ENCODE data around the gene ICA1.

The ICA1 gene

GRCh38 chr7:8085420-8085819 lies 176.5 kb downstream of the ICA1 start:
- TF ChIP-seq, protein P1, sequence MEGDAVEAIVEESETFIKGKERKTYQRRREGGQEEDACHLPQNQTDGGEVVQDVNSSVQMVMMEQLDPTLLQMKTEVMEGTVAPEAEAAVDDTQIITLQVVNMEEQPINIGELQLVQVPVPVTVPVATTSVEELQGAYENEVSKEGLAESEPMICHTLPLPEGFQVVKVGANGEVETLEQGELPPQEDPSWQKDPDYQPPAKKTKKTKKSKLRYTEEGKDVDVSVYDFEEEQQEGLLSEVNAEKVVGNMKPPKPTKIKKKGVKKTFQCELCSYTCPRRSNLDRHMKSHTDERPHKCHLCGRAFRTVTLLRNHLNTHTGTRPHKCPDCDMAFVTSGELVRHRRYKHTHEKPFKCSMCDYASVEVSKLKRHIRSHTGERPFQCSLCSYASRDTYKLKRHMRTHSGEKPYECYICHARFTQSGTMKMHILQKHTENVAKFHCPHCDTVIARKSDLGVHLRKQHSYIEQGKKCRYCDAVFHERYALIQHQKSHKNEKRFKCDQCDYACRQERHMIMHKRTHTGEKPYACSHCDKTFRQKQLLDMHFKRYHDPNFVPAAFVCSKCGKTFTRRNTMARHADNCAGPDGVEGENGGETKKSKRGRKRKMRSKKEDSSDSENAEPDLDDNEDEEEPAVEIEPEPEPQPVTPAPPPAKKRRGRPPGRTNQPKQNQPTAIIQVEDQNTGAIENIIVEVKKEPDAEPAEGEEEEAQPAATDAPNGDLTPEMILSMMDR (IDR thresholded peaks at IDR 0.05; ENCODE audit: insufficient read depth, low read depth, low read length, missing control alignments): no peak
- no peak overlapping the region for H3K4me3 ChIP-seq (ENCODE audit: low read length)
- no peak for DNase-seq (ENCODE audit: low read depth)

GRCh38 chr7:8084836-8085235 lies 177.1 kb downstream of the ICA1 start:
- no peak for DNase-seq (ENCODE audit: low read depth)
- TF ChIP-seq, protein P1 (IDR thresholded peaks at IDR 0.05; ENCODE audit: insufficient read depth, low read depth, low read length, missing control alignments): no peak
- no peak overlapping the region for H3K4me3 ChIP-seq (ENCODE audit: low read length)

DNA sequence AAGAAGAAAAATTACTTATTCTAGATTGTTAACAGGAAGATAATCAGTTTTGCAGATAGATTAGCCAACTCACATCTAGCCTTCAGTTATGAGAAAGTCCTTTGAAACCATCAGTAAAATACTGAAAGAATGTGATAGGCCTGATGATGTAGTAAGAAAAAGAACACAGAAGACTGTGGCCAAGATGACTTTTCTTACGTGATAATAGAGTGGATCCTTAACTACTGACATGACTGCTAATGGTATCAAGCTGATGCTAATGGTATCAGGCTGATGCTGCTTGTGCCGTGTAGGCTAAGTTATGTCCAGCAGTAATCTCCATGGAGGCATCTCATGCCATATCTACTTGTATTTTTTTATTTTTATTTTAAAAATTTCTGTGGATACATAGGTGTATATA lies 179.2 kb downstream of the ICA1 start:
- DNase-seq (ENCODE audit: low read depth): no peak
- H3K4me3 ChIP-seq (ENCODE audit: low read length): no peak overlapping the region
- TF ChIP-seq, protein P1 (IDR thresholded peaks at IDR 0.05; ENCODE audit: insufficient read depth, low read depth, low read length, missing control alignments): no peak

DNA sequence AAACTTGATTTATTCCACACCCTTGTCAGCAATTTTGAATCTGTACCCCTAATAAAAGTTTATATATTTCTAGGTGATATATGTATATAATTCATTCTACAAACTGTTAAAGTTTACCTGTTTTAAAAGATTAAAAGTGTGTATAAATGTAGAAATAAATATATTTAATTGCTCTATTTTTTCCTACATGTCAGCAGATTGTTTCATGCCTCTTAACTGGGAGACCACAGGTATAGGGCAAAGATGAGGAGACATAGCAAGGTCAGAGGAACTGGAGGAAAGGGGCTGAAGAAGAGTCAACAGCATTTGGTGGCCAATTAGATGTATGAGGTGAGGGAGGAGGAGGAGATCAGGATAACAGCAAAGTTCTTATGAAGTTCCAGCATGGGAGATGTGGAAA lies 183.5 kb downstream of the ICA1 start:
- no peak overlapping the region for H3K4me3 ChIP-seq (ENCODE audit: low read length)
- DNase-seq (ENCODE audit: low read depth): no peak
- TF ChIP-seq, protein P1 (IDR thresholded peaks at IDR 0.05; ENCODE audit: insufficient read depth, low read depth, low read length, missing control alignments): no peak

DNA sequence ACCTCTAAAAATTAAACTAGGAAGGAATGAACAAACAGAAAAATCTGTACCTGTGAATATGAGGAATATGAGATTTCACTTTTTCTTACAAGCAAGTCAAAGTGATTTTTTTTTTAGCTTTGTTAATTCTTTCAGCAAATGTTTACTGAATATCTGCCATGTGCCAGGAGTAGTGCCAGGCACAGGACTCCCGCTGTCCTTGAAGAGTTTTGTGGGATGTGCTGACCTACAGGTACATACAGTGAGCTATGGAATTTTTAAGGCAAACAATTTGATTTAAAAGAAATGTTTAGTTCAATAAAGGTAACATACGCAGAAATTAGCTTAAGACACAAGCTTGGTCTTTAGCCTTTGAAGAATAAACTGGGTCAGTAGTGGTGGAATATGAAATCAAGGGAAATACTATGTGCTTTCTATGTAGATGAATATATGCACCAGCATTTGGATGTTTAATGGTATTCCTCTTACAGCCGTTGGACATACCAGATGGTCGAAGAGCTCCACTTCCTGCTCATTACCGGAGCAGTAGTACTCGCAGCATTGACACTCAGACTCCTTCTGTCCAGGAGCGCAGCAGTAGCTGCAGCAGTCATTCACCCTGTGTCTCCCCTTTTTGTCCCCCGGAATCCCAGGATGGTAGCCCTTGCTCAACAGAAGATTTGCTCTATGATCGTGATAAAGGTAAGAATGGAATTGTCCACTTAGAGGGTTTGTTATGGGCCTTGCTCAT lies 191.4 kb downstream of the ICA1 start:
- DNase-seq (ENCODE audit: low read depth): no peak
- no peak overlapping the region for H3K4me3 ChIP-seq (ENCODE audit: low read length)
- TF ChIP-seq, protein P1 (IDR thresholded peaks at IDR 0.05; ENCODE audit: insufficient read depth, low read depth, low read length, missing control alignments): no peak

GRCh38 chr7:8068892-8069686 lies 192.9 kb downstream of the ICA1 start:
- no peak for DNase-seq (ENCODE audit: low read depth)
- no peak overlapping the region for H3K4me3 ChIP-seq (ENCODE audit: low read length)
- TF ChIP-seq, protein P1 (IDR thresholded peaks at IDR 0.05; ENCODE audit: insufficient read depth, low read depth, low read length, missing control alignments): no peak

Measured in epithelial cell of esophagus (primary cell).